DMS53 (cell line): Measurements from ENCODE around the gene CDH13.

Experiments used
- DNase-seq: peaks from one replicate; lab custom pipeline; 2025; lab: John Stamatoyannopoulos, UW

CDH13 gene

DNA sequence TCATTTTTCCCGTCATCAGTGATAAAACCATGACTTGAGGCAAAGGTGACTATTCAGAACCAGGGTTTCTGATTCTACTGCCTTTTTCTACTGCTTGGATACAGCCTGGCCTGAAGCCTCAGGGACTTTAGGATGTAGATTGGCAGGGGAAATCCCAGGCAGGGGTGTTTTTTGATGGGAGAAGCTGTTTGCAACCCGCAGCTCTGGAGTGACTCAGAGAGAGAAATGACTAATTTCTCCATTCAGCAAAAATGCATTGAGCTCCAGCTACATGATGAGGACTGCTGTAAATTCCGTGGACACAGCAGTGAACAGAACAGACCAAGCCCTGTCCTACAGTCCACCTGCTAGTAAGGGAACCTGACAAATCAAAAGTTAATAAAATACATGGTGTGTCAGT, 560.6 kb downstream of the CDH13 start:
- peak; percentile 2 for DNase-seq

GRCh38 chr16:83196796-83197195, 570.0 kb downstream of the CDH13 start:
- no peak for DNase-seq

GRCh38 chr16:83197450-83197849, 570.7 kb downstream of the CDH13 start:
- DNase-seq = no peak

DNA sequence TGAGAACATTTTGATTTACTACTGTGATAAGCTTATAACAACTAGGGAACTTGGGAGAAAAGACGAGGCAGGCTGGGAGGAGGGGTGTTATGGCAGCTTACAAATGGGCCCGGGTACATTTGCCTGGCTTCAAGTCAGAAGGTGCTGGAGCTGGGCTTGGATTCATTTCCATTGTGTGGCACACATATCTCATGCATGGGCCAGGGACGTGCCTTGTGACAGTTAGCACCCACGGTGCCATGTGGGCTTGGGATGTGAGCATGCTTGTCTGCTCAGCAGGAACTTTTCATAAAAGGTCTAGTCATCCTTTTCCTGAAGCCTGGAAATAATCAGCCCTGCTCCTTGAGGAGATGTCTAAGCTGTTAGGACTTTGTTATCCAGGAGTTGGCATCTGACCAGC, 572.2 kb downstream of the CDH13 start:
- DNase-seq = no peak

DNA sequence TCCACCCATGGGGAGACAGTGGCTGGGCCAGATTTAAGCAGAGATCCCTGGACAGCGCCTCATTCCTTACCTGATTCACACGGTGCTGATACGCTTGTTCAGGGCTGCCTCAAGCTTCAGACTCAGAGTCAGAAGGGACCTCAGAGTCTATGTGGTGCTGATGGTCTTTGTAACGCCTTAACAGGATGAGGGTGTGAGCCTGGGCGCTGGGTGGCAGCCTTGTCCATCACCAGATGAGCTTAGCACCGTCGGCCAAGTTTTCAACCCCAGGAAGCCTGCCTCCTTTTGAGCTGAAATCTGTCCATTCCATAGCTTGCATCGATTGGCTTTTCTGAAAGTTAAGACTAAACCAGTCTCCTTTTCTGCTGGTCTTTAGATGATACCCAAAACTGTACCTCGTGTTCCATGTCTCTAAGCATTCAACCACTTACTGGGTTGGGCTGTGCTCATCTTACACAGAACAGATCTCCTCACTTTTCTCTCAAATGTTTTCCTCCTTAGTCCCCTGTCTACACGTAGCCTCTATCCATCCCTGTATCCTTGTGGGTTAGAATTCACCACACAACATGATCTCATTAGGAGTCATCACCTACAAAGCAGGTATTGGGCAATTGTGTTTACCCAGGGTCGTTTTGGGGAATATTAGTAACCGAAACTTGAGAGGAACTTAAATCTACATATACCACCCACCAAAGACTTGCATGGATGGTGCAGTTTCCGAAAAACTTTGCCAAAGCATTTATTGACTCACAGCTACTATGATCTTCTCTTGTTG, 573.4 kb downstream of the CDH13 start:
- DNase-seq = peak; percentile 28

DNA sequence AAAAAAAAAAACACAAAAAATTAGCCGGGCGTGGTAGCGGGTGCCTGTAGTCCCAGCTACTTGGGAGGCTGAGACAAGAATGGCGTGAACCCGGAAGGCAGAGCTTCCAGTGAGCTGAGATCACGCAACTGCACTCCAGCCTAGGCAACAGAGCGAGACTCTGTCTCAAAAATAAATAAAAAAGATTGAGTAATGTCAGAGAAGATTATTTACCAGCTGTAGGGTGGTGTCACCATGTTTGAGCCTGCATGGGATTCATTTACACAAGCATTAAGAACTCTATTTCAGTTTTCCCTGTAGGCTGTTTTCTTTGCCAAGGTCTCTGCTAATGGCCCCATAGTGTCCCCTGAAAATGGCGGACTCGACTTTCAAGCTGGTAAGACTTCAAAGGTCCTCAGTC, 575.0 kb downstream of the CDH13 start:
- no peak for DNase-seq

DNA sequence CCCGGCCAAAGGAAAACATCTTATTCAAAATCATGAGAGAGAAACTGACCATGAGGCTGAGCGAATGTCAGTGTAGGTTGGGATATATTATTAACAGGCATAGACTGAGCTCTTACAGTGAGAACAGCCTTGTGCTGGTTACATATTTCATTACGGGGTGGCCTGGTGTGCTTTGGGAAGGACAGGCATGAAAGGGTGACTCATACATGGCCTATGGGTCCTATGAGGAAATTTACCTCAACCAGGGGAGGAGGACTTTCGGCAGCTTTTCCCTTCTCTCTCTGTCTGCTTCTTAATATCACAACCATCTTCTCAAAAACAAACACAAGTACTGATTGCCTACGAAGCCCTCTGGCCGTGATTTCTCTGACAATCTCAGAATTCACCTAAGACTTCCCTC, 579.1 kb downstream of the CDH13 start:
- no peak for DNase-seq

- no peak for DNase-seq
Observed at GRCh38 chr16:83206426-83206825, 579.7 kb downstream of the CDH13 start.

GRCh38 chr16:83211711-83212110, 584.9 kb downstream of the CDH13 start:
- DNase-seq = no peak

DNA sequence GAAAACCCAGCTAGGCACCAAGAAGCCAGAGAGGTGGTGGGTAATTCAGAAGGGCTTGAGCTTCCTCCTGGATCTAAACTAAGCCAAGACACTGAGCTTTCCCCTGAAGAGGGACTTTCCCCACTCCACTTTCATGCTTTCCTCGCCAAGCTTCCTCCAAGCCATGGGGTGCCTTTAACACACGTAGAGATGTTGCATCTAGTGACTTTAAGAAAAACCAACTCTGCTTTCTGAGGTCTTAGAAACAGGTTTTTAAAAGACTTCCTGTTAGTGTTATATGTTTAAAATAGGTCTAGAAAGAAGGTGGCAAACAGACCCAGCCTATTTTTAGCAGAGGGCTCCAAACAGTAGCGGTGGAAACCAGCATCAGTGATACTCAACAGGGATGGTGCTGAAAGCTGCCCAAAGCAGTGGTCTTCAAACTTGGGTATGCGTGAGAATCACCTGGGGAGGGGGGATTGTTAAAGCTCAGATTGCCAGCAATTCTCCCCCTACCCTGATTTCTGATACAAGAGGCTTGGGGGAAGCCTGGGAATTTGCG, 585.6 kb downstream of the CDH13 start:
- DNase-seq = no peak

- no peak for DNase-seq
Observed at GRCh38 chr16:83214671-83215070, 587.9 kb downstream of the CDH13 start.

DNA sequence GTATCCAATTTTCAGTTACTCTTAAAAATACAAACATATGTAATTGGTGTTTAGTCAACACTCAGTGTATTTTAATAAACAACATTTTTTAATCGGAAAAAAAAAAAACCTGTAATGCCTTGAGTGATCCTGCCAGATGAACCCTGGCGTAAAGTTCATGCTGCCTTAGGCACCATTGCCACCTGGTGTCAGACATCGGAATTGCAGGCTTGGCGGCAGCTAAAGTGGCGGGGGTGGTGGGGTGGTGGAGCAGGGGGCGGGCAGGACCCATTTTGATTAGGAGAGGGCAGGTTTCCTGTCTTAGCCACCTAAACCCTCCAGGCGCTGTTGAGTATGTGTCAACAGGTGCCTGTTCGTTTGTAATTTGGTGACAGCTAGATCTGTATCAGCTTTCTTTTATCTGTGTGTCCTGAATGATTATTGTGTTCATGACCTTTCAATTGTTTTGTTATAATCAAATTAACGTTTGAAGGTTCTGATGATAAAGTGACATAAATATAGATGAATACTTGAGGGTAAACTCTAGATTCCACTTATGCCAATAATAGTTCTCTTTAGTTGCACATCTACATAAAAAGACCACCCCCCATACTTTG, 588.7 kb downstream of the CDH13 start:
- DNase-seq = peak; percentile 55

DNA sequence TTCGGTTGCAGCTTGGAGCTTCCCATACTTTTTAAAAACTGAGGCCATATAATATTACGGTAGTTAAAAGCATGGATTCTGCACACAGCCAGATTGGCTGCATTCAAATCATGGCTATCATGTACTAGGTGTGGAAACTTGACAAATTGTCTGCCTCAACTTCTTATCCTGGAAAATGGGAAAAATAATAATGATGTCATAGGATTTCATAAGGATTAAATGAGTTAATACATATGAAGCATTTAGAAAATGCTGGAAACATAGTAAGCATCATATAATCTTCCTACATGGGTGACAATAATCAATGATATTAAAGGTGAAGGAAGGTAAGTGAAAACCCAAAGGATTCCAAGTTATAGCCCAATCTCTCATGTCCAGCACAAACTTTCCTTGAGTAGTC, 592.5 kb downstream of the CDH13 start:
- DNase-seq = no peak

GRCh38 chr16:83220066-83220465, 593.3 kb downstream of the CDH13 start:
- no peak for DNase-seq

DNA sequence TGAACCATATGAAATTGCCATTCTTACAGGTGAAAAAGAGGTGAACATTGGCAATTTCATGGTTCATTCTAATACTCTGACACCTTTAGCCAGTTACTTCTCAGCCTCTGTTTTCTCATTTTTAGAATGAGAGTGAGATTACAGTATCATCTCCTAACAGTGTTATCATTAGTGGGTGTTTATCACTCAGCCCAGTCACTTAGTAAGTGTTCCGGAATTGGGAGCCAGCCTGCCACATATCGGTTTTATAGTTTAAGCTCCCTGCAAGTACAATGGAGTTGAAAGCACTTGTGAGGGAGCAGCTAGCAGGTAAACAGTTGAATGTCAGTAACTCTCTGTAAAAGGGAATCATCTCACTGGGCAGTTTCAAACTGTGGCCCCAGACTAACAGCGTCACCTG, 597.9 kb downstream of the CDH13 start:
- no peak for DNase-seq

DNA sequence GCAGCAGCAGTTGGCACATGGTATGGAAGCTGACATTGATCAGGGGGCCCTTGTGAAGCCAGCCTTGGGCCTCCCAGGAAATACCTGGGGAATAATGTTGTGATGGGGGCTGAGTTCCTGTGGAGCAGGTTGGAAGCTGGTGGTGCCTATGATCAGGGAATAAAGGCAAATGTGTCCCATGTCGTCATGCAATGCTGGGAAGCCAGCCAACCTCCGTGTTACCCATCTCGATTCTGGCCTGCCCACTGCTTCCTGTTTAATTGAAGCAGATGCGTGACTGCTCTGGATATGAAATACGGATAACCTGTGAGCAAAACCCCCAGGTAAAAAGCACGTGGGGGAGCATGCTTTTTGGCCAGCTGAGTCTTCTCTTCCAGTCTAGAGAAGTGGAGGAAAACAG, 600.6 kb downstream of the CDH13 start:
- no peak for DNase-seq

GRCh38 chr16:83231729-83232128, 605.0 kb downstream of the CDH13 start:
- DNase-seq = no peak

DNA sequence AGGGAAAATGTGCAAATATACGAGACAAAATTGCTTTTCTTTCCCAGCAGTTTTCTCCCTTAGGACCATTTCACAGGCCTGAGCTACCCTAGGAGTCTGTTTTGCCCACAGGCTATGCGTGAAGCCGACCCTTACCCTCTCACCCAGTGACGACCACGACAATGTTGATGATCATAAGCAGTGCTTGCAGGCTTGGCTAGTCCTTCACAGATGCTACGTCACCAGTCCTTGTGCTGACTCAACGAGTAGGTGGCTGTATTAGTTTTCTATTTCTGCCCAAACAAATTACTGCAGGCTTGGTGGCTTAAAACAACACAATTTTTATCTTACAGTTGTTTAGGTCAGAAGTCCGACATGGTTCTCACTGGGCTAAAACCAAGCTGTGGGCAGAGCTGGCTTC, 606.4 kb downstream of the CDH13 start:
- no peak for DNase-seq

DNA sequence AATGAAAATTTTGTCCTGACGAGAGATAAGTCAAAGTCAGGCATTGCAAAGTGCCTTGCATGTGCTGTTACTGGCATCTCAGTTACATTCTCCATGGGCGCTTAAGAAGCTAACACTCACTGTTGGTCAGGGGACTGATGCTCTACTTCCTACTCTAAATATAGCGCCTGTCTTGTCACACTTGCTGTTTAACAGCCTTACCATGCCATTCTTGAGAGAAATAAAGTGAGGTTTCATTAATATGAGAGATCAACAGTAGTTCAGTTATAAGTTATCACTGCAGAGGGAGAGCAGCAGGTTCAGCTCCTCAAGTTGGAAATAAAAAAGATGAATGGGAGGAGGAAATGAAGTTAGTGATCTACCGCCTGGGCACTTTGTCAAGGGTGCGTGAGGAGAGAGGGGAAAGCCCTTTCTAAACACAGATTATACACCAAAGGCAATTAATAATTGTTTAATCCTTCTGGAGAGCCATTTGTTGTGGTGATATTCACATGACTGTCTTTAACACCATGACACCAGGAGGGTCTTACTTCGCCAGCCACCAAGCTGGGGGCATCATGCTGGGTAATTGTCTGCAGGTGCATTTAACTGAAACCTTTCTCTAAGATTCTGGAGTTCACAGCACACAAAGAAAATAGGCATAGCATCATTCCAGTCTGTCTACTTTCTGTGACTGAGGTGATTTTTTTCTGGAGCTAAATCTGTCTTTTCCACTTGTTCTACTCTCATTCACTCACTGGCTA, 612.4 kb downstream of the CDH13 start:
- no peak for DNase-seq

DNA sequence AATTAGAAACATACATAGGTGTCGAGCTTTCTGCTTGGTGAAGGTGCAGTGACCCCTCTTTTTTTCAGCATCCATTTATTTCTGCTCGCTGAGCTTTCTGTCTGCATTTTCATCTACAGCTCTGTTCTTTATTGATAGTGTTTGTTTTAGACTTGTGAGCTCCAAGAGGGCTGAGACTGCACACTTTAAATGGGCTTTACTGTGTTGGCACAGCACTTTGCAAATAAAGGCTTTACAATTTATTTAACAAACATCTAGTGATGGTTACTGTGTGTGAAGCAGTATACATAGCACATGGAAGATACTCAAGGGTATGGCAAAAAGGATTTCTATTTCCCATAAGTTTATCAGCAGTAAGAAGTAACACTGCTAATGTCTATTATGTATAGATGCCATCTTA, 617.3 kb downstream of the CDH13 start:
- DNase-seq = peak; percentile 34

DNA sequence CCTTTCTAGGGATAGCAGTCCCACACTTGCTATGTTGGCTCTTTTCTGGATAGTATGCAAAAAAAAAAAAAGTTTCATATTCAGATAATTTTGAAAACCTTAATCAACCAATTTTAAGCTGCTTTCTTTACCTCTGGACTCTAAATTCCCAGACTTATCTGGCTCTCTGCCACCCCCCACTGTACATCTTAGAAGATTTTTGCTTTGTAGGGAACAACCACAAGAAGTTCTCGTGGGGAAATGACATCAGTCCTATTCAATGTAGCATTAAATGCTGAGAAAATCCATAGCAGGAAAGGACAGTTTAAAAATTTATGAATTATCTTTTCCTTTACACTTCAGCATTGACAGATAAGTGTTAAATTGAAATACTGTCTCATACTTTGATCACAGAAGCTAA, 618.3 kb downstream of the CDH13 start:
- DNase-seq = no peak

DNA sequence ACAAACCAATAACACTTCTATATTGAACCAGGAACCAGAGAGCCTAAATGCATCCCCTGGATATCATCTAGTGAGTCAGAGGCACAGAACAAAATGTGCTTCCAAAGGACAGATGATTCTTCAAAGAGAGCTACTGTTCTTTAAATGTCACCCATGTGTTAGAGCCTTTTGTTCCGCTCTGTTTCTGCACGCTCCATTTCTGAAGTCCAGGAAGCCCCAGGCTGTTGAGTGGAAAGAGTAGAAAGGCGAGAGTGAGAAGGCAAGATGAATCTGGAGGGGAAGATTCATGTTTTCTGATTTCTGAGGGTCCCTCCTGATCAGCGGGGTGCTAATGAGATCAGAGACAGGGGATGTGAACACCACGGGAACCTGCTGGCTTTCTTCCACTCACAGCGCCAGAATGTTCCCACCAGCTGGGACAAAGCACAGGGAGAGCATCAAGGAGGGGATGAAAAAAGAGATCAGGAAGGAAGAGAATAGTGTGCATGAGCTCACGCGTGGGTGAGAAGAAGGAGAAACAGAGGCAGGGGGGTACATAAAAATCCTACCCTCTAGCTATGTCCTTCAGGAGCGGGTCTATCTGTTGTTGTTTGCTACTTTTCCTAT, 621.1 kb downstream of the CDH13 start:
- DNase-seq = no peak
